ENCODE measurements around the gene AFG3L2. TPM values are rescaled to one million over a fixed set of nuclear protein-coding genes. Genes with fewer than 3 reads are reported as not detected.

Gene AFG3L2
- total and polyA plus RNA-seq, 2 of the 13 experiments (the other 11 are each of a cell fraction or from before 2014, with no cell fraction given), result 28.6 to 86.9 TPM

- WGBS (ENCODE audit: low lambda C conversion rate), result 78% methylated on average over 7 of the region's 7 CpGs
- Histone ChIP-seq H3K9me3 (ENCODE audit: low read length) (no peaks in the 10 kb centered on the region), H3K79me2 (ENCODE audit: insufficient read depth, low read length) (no peaks in the 10 kb centered on the region), H3K4me1 (ENCODE audit: insufficient read depth, low read length) (peaks cover 36% of the 10 kb centered on the region), H2AFZ (ENCODE audit: low read length) (no peak overlapping the region), H3K36me3 (replicated peaks in 1 of 2; ENCODE audit: control insufficient read depth in 1 of 2, insufficient read depth in 2 of 2, low read length in 2 of 2) (0 out of 5 replicates have a peak, but pooled peaks cover 0 to 5% of the 10 kb centered on the region in 2 experiments), H3K27ac (ENCODE audit: extremely low read length, insufficient read depth, low read length) (no peak overlapping the region), H3K4me3 (replicated peaks in 1 of 3; ENCODE audit: insufficient read depth in 1 of 3, low read depth in 2 of 3, low read length in 3 of 3) (no peak overlapping the region; a peak in 1 of 6 replicates), H3K27me3 (ENCODE audit: control insufficient read depth in 1 of 2, insufficient read depth in 2 of 2, low read length in 2 of 2) (peaks cover 6 to 34% of the 10 kb centered on the region in 2 experiments), H3K4me2 (ENCODE audit: low read depth, low read length) (peak overlapping the region; percentile 88), H3K9ac (ENCODE audit: insufficient read depth, low read depth, low read length) (no peak overlapping the region), H4K20me1 (ENCODE audit: insufficient read depth, low read length) (no peaks in the 10 kb centered on the region)
- POLR2A ChIA-PET, result interaction anchor here (3.1 kb wide), 1 partner anchor 31 kb away, joined by 7 read pairs; no protein-coding TSS in a partner anchor
- DNase-seq (ENCODE audit: low spot score), result no peak
- TF ChIP-seq SNAPC4 (CRISPR knock-in tag; IDR thresholded peaks at IDR 0.05), result no peak
- no peak for TF ChIP-seq IRF9 (CRISPR knock-in tag; IDR thresholded peaks at IDR 0.05; ENCODE audit: borderline replicate concordance)
- intact Hi-C loops (cut with micrococcal nuclease; ENCODE audit: unreplicated experiment), result loop anchor here (5.0 kb wide), 1 partner anchor 37 kb away; no protein-coding TSS in a partner anchor
- FAIRE-seq, result no peak
- CTCF ChIA-PET (ENCODE audit: low intra/inter-chr PET ratio, low total read pairs), result no interaction called here
- no TSS peak for BruUV-seq (replicated peaks)
- no peak for ATAC-seq
- in situ Hi-C loops (cut with HindIII; ENCODE audit: extremely low pct_ligation_motif_present, low pct_unique_long_range_greater_than_20kb), result no loop called here
Observed at GRCh38 chr18:12309683-12310198, 67.3 kb downstream of the AFG3L2 start.

Data from HepG2 (cell line).